ENCODE measurements around the gene NUTM1. TPM values are rescaled to one million over a fixed set of nuclear protein-coding genes. Genes with fewer than 3 reads are reported as not detected.

Gene NUTM1
- total RNA-seq, 2 experiments from 2014 or later: not detected

GRCh38 chr15:34336991-34337556, 6.0 kb upstream of the NUTM1 start:
- Mint-ChIP-seq H3K27ac (peak overlapping the region; percentile 98), H3K36me3 (ENCODE audit: low read depth) (peaks cover 31% of the 10 kb centered on the region), H3K4me3 (peak overlapping the region; percentile 100), H3K4me1 (ENCODE audit: low read depth) (peaks cover 66% of the 10 kb centered on the region), H3K27me3 (no peaks in the 10 kb centered on the region), H3K9me3 (no peaks in the 10 kb centered on the region)
- DNase-seq: peak in 13 of 14 experiments; percentile 10 to 55 (median 32)
- ATAC-seq (ENCODE audit: poor library complexity): peak; percentile 9
- H3K4me3 ChIP-seq (ENCODE audit: low read length): peak overlapping the region; percentile 98
- CTCF ChIA-PET: interaction anchor here (1.0 to 5.5 kb wide), 4 partner anchors 9 to 45 kb away, joined by 3 to 37 read pairs (median 4); partner anchors contain the start of gene LPCAT4
- peaks cover 51% of the 10 kb centered on the region for H3K4me1 ChIP-seq (ENCODE audit: insufficient read depth, low read length)
- no peak for TF ChIP-seq CTCF (IDR thresholded peaks at IDR 0.05)
- intact Hi-C loops (cut with DNase I, micrococcal nuclease): loop anchor here (2.0 to 5.0 kb wide), 3 partner anchors 18 to 235 kb away; partner anchors contain the start of genes EMC4 (in 1 of the 2), EMC7 (in 1 of the 2) and PGBD4 (in 1 of the 2)
- no peaks in the 10 kb centered on the region for H3K9me3 ChIP-seq (ENCODE audit: control insufficient read depth in 1 of 2, insufficient read depth in 1 of 2, low read length in 2 of 2)
- POLR2A ChIA-PET: interaction anchor here (0.5 to 5.3 kb wide), 16 partner anchors 10 to 297 kb away, joined by 3 to 127 read pairs (median 7); partner anchors contain the start of genes EMC7, GOLGA8A, LPCAT4 and PGBD4
- H3K27me3 ChIP-seq (ENCODE audit: control insufficient read depth in 1 of 2, insufficient read depth in 2 of 2, low read length in 2 of 2): no peaks in the 10 kb centered on the region
- peaks cover 17% of the 10 kb centered on the region for H3K36me3 ChIP-seq (ENCODE audit: insufficient read depth, low read length)
- H3K27ac ChIP-seq (ENCODE audit: low read depth in 1 of 2, low read length in 2 of 2): peak overlapping the region; percentile 80 to 96

GRCh38 chr15:34337557-34338306, 5.4 kb upstream of the NUTM1 start, which contains the start of gene SLC12A6:
TSS of gene SLC12A6 (minus strand) at chr15:34337781. CDS start at chr15:34336680, 1,101 bp downstream.
- no peaks in the 10 kb centered on the region for H3K27me3 Mint-ChIP-seq
- peak within 1 kb of the TSS; percentile 98 for H3K27ac Mint-ChIP-seq
- no peaks in the 10 kb centered on the region for H3K9me3 ChIP-seq (ENCODE audit: control insufficient read depth in 1 of 2, insufficient read depth in 1 of 2, low read length in 2 of 2)
- peaks cover 31% of the 10 kb centered on the region for H3K36me3 Mint-ChIP-seq (ENCODE audit: low read depth)
- no peaks in the 10 kb centered on the region for H3K27me3 ChIP-seq (ENCODE audit: control insufficient read depth in 1 of 2, insufficient read depth in 2 of 2, low read length in 2 of 2)
- ChIA-PET CTCF (interaction anchor here (1.0 to 5.5 kb wide), 4 partner anchors 10 to 45 kb away, joined by 3 to 37 read pairs (median 4); partner anchors contain the start of gene LPCAT4), POLR2A (interaction anchor here (0.5 to 5.3 kb wide), 24 partner anchors 11 to 650 kb away, joined by 3 to 127 read pairs (median 4); partner anchors contain the start of genes EMC7, GOLGA8A, GOLGA8B and KATNBL1)
- no peak for TF ChIP-seq CTCF (IDR thresholded peaks at IDR 0.05)
- DNase-seq (peak; percentile 80 to 97 (median 89)), ATAC-seq (ENCODE audit: poor library complexity) (peak; percentile 79)
- peak within 1 kb of the TSS; percentile 80 to 96 for H3K27ac ChIP-seq (ENCODE audit: low read depth in 1 of 2, low read length in 2 of 2)
- peak within 1 kb of the TSS; percentile 98 for H3K4me3 ChIP-seq (ENCODE audit: low read length)
- H3K9me3 Mint-ChIP-seq: no peaks in the 10 kb centered on the region
- H3K4me3 Mint-ChIP-seq: peak within 1 kb of the TSS; percentile 100
- intact Hi-C loops (cut with DNase I, micrococcal nuclease): loop anchor here (2.0 to 5.0 kb wide), 3 partner anchors 19 to 235 kb away; partner anchors contain the start of genes EMC4 (in 1 of the 2), EMC7 (in 1 of the 2) and PGBD4 (in 1 of the 2)
- H3K36me3 ChIP-seq (ENCODE audit: insufficient read depth, low read length): peaks cover 17% of the 10 kb centered on the region
- H3K4me1 Mint-ChIP-seq (ENCODE audit: low read depth): peaks cover 61% of the 10 kb centered on the region
- H3K4me1 ChIP-seq (ENCODE audit: insufficient read depth, low read length): peaks cover 49% of the 10 kb centered on the region

- Mint-ChIP-seq H3K27me3 (no peaks in the 10 kb centered on the region), H3K4me1 (ENCODE audit: low read depth) (peaks cover 57% of the 10 kb centered on the region), H3K4me3 (peak overlapping the region; percentile 17), H3K9me3 (no peaks in the 10 kb centered on the region), H3K27ac (peak overlapping the region; percentile 98), H3K36me3 (ENCODE audit: low read depth) (peaks cover 31% of the 10 kb centered on the region)
- POLR2A ChIA-PET: interaction anchor here (0.6 to 5.3 kb wide), 19 partner anchors 11 to 650 kb away, joined by 3 to 127 read pairs (median 5); partner anchors contain the start of genes EMC7, GOLGA8A, GOLGA8B and KATNBL1
- DNase-seq (no peak), ATAC-seq (ENCODE audit: poor library complexity) (no peak)
- Histone ChIP-seq H3K4me1 (ENCODE audit: insufficient read depth, low read length) (peaks cover 48% of the 10 kb centered on the region), H3K9me3 (ENCODE audit: control insufficient read depth in 1 of 2, insufficient read depth in 1 of 2, low read length in 2 of 2) (no peaks in the 10 kb centered on the region), H3K27ac (ENCODE audit: low read depth in 1 of 2, low read length in 2 of 2) (peak overlapping the region; percentile 40 to 96), H3K36me3 (ENCODE audit: insufficient read depth, low read length) (peaks cover 17% of the 10 kb centered on the region), H3K4me3 (ENCODE audit: low read length) (peak overlapping the region; percentile 98), H3K27me3 (ENCODE audit: control insufficient read depth in 1 of 2, insufficient read depth in 2 of 2, low read length in 2 of 2) (no peaks in the 10 kb centered on the region)
- TF ChIP-seq CTCF (IDR thresholded peaks at IDR 0.05): no peak
- CTCF ChIA-PET: interaction anchor here (5.5 kb wide), 1 partner anchor 29 kb away, joined by 37 read pairs; the partner anchor contains the start of gene LPCAT4
- intact Hi-C loops (cut with DNase I, micrococcal nuclease): loop anchor here (5.0 kb wide), 2 partner anchors 111 to 236 kb away; partner anchors contain the start of genes EMC4 (in 1 of the 2), EMC7 (in 1 of the 2) and PGBD4 (in 1 of the 2)
Observed at GRCh38 chr15:34338347-34338746, 4.8 kb upstream of the NUTM1 start.
